GM12872 (cell line): ENCODE results near the gene ATP6V0A1.

Experiments
- CTCF ChIP-seq: IDR thresholded peaks from 3 replicates; pipeline ENCODE4 v1.5.1; 2011; ENCODE audit warnings: low read depth, mild to moderate bottlenecking, low read length, moderate library complexity; ENCODE audit not compliant: insufficient read depth

The ATP6V0A1 gene

DNA sequence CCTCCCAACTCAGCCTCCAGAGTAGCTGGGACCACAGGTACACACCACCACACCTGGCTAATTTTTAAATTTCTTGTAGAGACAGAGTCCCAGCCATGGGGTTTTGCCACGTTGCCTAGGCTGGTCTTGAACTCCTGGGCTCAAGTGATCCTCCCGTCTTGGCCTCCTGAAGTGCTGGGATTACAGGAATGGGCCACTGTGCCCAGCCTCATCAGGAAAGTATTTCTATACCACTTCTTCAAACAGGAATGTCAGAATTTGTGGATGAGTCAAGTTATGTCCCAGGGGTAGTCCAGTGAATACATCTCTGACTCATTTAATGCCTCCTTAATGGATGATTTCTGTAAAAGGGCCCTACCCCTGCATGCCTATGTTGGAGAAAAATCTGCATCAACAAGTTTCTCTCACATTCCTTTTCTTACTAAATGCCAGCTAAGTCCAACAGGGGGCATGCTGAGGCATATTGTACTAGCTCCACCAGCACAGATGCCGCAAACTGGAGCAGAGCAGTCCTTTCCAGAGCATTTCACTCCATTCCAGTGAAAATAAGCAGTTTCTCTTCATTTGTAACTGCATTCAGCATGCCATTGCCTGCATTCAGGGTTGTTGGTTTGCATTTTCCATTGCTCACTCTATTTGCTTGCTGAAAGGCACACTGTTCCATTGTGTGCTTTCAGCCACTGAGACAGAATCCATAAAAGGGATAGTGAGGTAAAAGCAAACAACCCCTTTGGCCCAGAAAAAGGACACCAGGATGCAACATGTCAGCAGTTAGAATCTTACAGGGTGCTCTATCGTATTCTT is 30.3 kb upstream of the ATP6V0A1 start:
- peak; percentile 81 for TF ChIP-seq CTCF

DNA sequence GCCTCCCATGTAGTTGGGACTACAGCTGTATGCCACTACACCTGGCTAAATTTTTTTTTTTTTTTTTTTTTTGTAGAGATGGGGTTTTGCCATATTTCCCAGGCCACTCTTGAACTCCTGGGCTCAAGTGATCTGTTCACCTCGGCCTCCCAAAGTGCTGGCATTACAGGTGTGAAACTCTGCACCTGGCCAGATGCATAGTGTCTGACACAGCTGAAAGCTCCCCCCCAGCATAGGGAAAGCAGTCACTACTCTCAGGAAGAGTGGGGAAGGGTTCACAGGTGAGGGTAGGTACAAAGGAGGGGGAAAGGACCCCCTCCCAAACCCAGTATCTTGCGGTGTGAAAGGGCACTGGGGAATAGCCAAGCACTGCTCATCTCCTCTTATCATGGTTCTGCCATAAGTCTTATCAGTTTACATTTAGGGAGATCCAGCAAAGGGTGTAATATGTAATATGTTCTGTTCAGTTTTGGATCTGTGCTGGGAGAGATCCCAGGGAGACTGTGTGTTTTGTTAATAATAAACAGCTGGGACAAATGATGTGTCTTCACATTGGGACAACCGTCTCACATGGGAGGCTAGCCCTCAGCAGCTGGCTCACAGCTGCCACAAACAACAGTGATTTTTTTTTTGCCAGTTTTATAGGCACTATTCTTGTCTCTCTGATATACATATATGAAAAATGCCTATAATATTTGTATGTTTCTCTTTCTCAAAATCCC is 28.8 kb upstream of the ATP6V0A1 start:
- no peak for TF ChIP-seq CTCF

- no peak for TF ChIP-seq CTCF
Observed at GRCh38 chr17:42431758-42432161, 26.9 kb upstream of the ATP6V0A1 start.

DNA sequence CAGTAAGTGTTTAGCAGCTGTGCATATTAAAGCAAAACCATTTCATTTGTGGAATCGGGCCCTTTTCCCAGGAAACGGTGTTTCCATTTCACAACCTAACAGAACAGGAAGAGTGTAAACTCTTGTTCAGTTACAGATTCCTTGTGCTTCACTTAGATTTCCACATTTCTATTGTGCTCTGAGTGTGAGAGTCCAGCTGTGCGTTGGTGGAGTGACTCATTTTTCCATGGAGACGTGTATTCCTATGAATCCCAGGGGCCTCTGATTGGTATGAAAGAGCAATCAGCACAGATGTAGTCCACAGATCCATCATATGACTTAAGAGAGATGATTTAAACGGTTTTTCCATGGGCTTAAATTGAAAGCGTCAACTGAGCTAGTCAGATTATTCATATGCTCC is 22.3 kb upstream of the ATP6V0A1 start:
- TF ChIP-seq CTCF, result no peak

GRCh38 chr17:42438600-42439567 is 19.8 kb upstream of the ATP6V0A1 start:
- TF ChIP-seq CTCF, result peak; percentile 60

DNA sequence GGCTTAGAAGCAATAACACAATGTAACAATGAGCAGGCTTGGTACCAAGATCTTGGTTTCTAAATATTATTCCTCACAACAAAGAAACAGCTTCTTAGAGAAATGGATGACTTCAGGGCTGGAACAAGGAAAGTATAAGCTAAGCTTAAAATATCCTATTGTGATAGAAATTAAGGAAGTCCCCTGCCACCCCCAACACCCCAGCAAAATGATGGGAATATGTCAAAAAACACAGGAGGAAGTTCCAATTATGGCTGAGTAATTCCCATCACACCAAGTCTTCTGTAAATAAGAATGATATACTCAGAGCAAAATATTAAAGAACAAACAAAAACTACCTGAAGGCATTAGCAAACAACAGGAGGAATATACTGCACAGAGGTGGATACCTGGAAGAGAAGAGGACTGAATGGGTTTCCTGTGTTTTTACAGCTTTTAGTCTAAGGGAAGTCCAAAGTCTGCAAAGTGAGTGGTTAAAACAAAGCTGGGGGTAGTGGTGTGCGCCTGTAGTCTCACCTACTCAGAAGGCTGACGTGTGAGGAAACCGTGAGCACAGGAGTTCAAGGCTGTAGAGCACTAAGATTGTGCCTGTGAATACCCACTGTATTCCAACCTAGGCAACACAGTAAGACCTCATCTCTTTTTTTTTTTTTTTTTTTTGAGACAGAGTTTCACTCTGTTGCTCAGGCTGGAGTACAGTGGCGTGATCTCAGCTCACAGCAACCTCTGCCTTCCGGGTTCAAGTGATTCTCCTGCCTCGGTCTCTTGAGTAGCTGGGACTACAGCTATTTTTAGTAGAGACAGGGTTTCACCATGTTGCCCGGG is 17.1 kb upstream of the ATP6V0A1 start:
- TF ChIP-seq CTCF, result no peak
